ENCODE results near the gene ZNF462. TPM values are rescaled to one million over a fixed set of nuclear protein-coding genes. Genes with fewer than 3 reads are reported as not detected.

Gene ZNF462
- total RNA-seq, 6 donors from 2014 or later = 17.9 to 85.9 (median 21.2) TPM

- 93% methylated on average over 3 of the region's 3 CpGs for WGBS, 2 donors
- H3K4me1 ChIP-seq = peaks cover 0 to 10% (median 5%) of the 10 kb centered on the region in 4 donors
- H3K27ac ChIP-seq = no peak overlapping the region
- ATAC-seq (ENCODE audit: low FRiP score in 2 of 2) = no peak
- H3K27me3 ChIP-seq = peaks cover 0 to 2% (median 0%) of the 10 kb centered on the region in 4 donors
- TF ChIP-seq POLR2AphosphoS5 (IDR thresholded peaks at IDR 0.05) (no peak), EP300 (IDR thresholded peaks at IDR 0.05) (no peak), POLR2A (IDR thresholded peaks at IDR 0.05) (no peak), CTCF (IDR thresholded peaks at IDR 0.05) (no peak)
- H3K9me3 ChIP-seq = no peaks in the 10 kb centered on the region
- no peak for DNase-seq
- no peak overlapping the region for H3K4me3 ChIP-seq
- H3K36me3 ChIP-seq = no peaks in the 10 kb centered on the region
Measured at GRCh38 chr9:106857811-106858470, 5.0 kb upstream of the ZNF462 start.

GRCh38 chr9:106859957-106860720 lies 2.8 kb upstream of the ZNF462 start:
- Histone ChIP-seq H3K4me1 (peaks cover 0 to 17% (median 9%) of the 10 kb centered on the region in 4 donors), H3K9me3 (no peaks in the 10 kb centered on the region), H3K4me3 (peak overlapping the region; percentile 26 to 77 (median 70)), H3K36me3 (no peaks in the 10 kb centered on the region), H3K27ac (peak overlapping the region; percentile 20 to 68 (median 46)), H3K27me3 (peaks cover 0 to 3% (median 0%) of the 10 kb centered on the region in 4 donors)
- peak; percentile 41 to 63 for DNase-seq
- peak; percentile 4 to 41 for ATAC-seq (ENCODE audit: low FRiP score in 2 of 2)
- no peak for TF ChIP-seq CTCF (IDR thresholded peaks at IDR 0.05)
- TF ChIP-seq POLR2A (IDR thresholded peaks at IDR 0.05) = no peak
- TF ChIP-seq EP300 (IDR thresholded peaks at IDR 0.05) = no peak
- TF ChIP-seq POLR2AphosphoS5 (IDR thresholded peaks at IDR 0.05) = no peak
- 2 to 6% methylated on average over 37 to 43 of the region's 43 CpGs for WGBS, 2 donors

- H3K9me3 ChIP-seq = no peaks in the 10 kb centered on the region
- WGBS, 2 donors = 1 to 2% methylated on average over 48 to 51 of the region's 51 CpGs
- peaks cover 0 to 3% (median 0%) of the 10 kb centered on the region in 4 donors for H3K27me3 ChIP-seq
- ATAC-seq (ENCODE audit: low FRiP score in 2 of 2) = peak; percentile 31 to 59
- peak in 1 of 2 donors; percentile 82 for DNase-seq
- H3K4me1 ChIP-seq = peaks cover 0 to 17% (median 10%) of the 10 kb centered on the region in 4 donors
- peak overlapping the region; percentile 20 to 68 (median 46) for H3K27ac ChIP-seq
- no peak for TF ChIP-seq CTCF (IDR thresholded peaks at IDR 0.05)
- TF ChIP-seq POLR2A (IDR thresholded peaks at IDR 0.05) = no peak
- no peak for TF ChIP-seq POLR2AphosphoS5 (IDR thresholded peaks at IDR 0.05)
- TF ChIP-seq EP300 (IDR thresholded peaks at IDR 0.05) = no peak
- H3K4me3 ChIP-seq = peak overlapping the region; percentile 26 to 77 (median 70)
- no peaks in the 10 kb centered on the region for H3K36me3 ChIP-seq
Measured at GRCh38 chr9:106860721-106861639, 2.0 kb upstream of the ZNF462 start.

GRCh38 chr9:106861640-106862109 lies 1.3 kb upstream of the ZNF462 start:
- peak overlapping the region in 3 of 4 donors; percentile 38 to 90 (median 87) for H3K27ac ChIP-seq
- no peaks in the 10 kb centered on the region for H3K9me3 ChIP-seq
- peaks cover 0 to 3% (median 0%) of the 10 kb centered on the region in 4 donors for H3K27me3 ChIP-seq
- ATAC-seq (ENCODE audit: low FRiP score in 2 of 2) (no peak), DNase-seq (no peak)
- no peaks in the 10 kb centered on the region for H3K36me3 ChIP-seq
- TF ChIP-seq POLR2AphosphoS5 (IDR thresholded peaks at IDR 0.05) = no peak
- no peak for TF ChIP-seq POLR2A (IDR thresholded peaks at IDR 0.05)
- no peak for TF ChIP-seq EP300 (IDR thresholded peaks at IDR 0.05)
- TF ChIP-seq CTCF (IDR thresholded peaks at IDR 0.05) = no peak
- WGBS, 2 donors = 0 to 3% methylated on average over 15 of the region's 15 CpGs
- H3K4me3 ChIP-seq = peak overlapping the region; percentile 67 to 77 (median 72)
- H3K4me1 ChIP-seq = peaks cover 0 to 17% (median 10%) of the 10 kb centered on the region in 4 donors
